ENCODE results near the gene PPM1H.

PPM1H gene

GRCh38 chr12:62912644-62913043 lies 22.3 kb downstream of the PPM1H start (continued):
- TF ChIP-seq, protein P1, sequence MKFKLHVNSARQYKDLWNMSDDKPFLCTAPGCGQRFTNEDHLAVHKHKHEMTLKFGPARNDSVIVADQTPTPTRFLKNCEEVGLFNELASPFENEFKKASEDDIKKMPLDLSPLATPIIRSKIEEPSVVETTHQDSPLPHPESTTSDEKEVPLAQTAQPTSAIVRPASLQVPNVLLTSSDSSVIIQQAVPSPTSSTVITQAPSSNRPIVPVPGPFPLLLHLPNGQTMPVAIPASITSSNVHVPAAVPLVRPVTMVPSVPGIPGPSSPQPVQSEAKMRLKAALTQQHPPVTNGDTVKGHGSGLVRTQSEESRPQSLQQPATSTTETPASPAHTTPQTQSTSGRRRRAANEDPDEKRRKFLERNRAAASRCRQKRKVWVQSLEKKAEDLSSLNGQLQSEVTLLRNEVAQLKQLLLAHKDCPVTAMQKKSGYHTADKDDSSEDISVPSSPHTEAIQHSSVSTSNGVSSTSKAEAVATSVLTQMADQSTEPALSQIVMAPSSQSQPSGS (tag by site-specific recombination; IDR thresholded peaks at IDR 0.05; ENCODE audit: low read depth), result no peak
- TF ChIP-seq ZNF548 (tag by site-specific recombination; IDR thresholded peaks at IDR 0.05), result no peak
- TF ChIP-seq ZNF324 (tag by site-specific recombination; IDR thresholded peaks at IDR 0.05), result no peak

- Histone ChIP-seq H3K36me3 (ENCODE audit: control insufficient read depth in 2 of 2, insufficient read depth in 1 of 2, low read length in 2 of 2) (no peaks in the 10 kb centered on the region), H3K9me3 (ENCODE audit: control insufficient read depth, insufficient read depth, low read depth, low read length) (no peaks in the 10 kb centered on the region), H3K4me1 (ENCODE audit: control insufficient read depth, insufficient read depth, low read length) (peaks cover 3% of the 10 kb centered on the region), H3K27ac (ENCODE audit: extremely low read depth, low read depth, low read length) (no peak overlapping the region), H3K4me3 (ENCODE audit: low read depth, low read length) (no peak overlapping the region)
- POLR2A ChIA-PET, result interaction anchor here (0.6 to 1.4 kb wide), 2 partner anchors 23 to 621 kb away, joined by 3 to 5 read pairs; no protein-coding TSS in a partner anchor
- TF ChIP-seq ZBTB17 (tag by site-specific recombination; IDR thresholded peaks at IDR 0.05) (no peak), SCRT1 (tag by site-specific recombination; IDR thresholded peaks at IDR 0.05; ENCODE audit: borderline replicate concordance) (no peak), OSR2 (tag by site-specific recombination; IDR thresholded peaks at IDR 0.05) (no peak), ZNF280C (tag by site-specific recombination; IDR thresholded peaks at IDR 0.05) (no peak), ZNF16 (tag by site-specific recombination; IDR thresholded peaks at IDR 0.05; ENCODE audit: low read depth) (no peak), OVOL3 (tag by site-specific recombination; IDR thresholded peaks at IDR 0.05) (no peak), WT1 (tag by site-specific recombination; IDR thresholded peaks at IDR 0.05) (no peak), ZNF777 (tag by site-specific recombination; IDR thresholded peaks at IDR 0.05; ENCODE audit: borderline replicate concordance) (no peak), EGR2 (tag by site-specific recombination; IDR thresholded peaks at IDR 0.05; ENCODE audit: low read depth) (no peak), ZBTB8A (tag by site-specific recombination; IDR thresholded peaks at IDR 0.05) (no peak), ZSCAN23 (tag by site-specific recombination; IDR thresholded peaks at IDR 0.05) (no peak), HOXD13 (CRISPR knock-in tag; IDR thresholded peaks at IDR 0.05; ENCODE audit: borderline replicate concordance) (no peak), ZNF335 (tag by site-specific recombination; conservative IDR thresholded peaks at IDR 0.05) (no peak), ZNF521 (tag by site-specific recombination; IDR thresholded peaks at IDR 0.05) (no peak), ZNF510 (tag by site-specific recombination; IDR thresholded peaks at IDR 0.05; ENCODE audit: insufficient replicate concordance) (no peak)
- TF ChIP-seq, protein P2, sequence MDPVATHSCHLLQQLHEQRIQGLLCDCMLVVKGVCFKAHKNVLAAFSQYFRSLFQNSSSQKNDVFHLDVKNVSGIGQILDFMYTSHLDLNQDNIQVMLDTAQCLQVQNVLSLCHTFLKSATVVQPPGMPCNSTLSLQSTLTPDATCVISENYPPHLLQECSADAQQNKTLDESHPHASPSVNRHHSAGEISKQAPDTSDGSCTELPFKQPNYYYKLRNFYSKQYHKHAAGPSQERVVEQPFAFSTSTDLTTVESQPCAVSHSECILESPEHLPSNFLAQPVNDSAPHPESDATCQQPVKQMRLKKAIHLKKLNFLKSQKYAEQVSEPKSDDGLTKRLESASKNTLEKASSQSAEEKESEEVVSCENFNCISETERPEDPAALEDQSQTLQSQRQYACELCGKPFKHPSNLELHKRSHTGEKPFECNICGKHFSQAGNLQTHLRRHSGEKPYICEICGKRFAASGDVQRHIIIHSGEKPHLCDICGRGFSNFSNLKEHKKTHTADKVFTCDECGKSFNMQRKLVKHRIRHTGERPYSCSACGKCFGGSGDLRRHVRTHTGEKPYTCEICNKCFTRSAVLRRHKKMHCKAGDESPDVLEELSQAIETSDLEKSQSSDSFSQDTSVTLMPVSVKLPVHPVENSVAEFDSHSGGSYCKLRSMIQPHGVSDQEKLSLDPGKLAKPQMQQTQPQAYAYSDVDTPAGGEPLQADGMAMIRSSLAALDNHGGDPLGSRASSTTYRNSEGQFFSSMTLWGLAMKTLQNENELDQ (tag by site-specific recombination; IDR thresholded peaks at IDR 0.05; ENCODE audit: low read depth), result no peak
- CTCF ChIA-PET, result no interaction called here
These were observed 23.7 kb downstream of the PPM1H start for GRCh38 chr12:62911286-62911685.
